SU-DHL-6 (cell line): Measurements from ENCODE around the gene CEP128.

Experiments used
- CTCF ChIP-seq: fragments of 200-600 bp; sonication (generic); IDR thresholded peaks from one replicate; pipeline ENCODE4 v1.5.1; 2017; ENCODE audit warnings: antibody characterized with exemption, mild to moderate bottlenecking, low read length, moderate library complexity; ENCODE audit not compliant: insufficient read depth, poor library complexity, severe bottlenecking
- EZH2phosphoT487 ChIP-seq: fragments of 200-600 bp; sonication (generic), shearing (Covaris generic); conservative IDR thresholded peaks from 2 replicates; pipeline ENCODE4 v1.6.1; 2018; ENCODE audit warnings: mild to moderate bottlenecking, antibody characterized with exemption, low read length, moderate library complexity, mixed read lengths

- TF ChIP-seq CTCF (no peak), EZH2phosphoT487 (no peak)
These were observed 464.0 kb downstream of the CEP128 start for GRCh38 chr14:80477388-80478160.
